IPS-20b (cell line): ENCODE data around the gene ITGB3.
"Not testable (repeated sequence)": the region's sequence is repeated elsewhere in the genome, so short reads cannot be mapped to it uniquely, and the experiment has no call there.

Experiments
- H3K27ac ChIP-seq: one replicate; pipeline ENCODE4 v1.5.1; 2013; ENCODE audit warnings: low read length
- H3K27me3 ChIP-seq: 2 replicates; pipeline ENCODE4 v1.6.1; 2013; ENCODE audit warnings: mild to moderate bottlenecking, low read length, inconsistent platforms; ENCODE audit not compliant: insufficient read depth
- H3K36me3 ChIP-seq: 2 replicates; pipeline ENCODE4 v1.6.1; 2013; ENCODE audit warnings: low read depth, mild to moderate bottlenecking, inconsistent platforms, low read length, moderate library complexity; ENCODE audit not compliant: insufficient read depth
- H3K4me1 ChIP-seq: 2 replicates; pipeline ENCODE4 v1.6.1; 2013; ENCODE audit warnings: mild to moderate bottlenecking, control low read depth, inconsistent platforms, low read length, moderate library complexity; ENCODE audit not compliant: insufficient read depth
- H3K4me3 ChIP-seq: 2 replicates; pipeline ENCODE4 v1.5.1; 2013; ENCODE audit warnings: mild to moderate bottlenecking, low read length, inconsistent platforms
- H3K9ac ChIP-seq: 2 replicates; pipeline ENCODE4 v1.6.1; 2013; ENCODE audit warnings: low read depth, mild to moderate bottlenecking, inconsistent platforms, low read length, moderate library complexity
- H3K9me3 ChIP-seq: 2 replicates; pipeline ENCODE4 v1.6.1; 2013; ENCODE audit warnings: mild to moderate bottlenecking, low read depth, low read length, inconsistent platforms; ENCODE audit not compliant: insufficient read depth

ITGB3 gene

DNA sequence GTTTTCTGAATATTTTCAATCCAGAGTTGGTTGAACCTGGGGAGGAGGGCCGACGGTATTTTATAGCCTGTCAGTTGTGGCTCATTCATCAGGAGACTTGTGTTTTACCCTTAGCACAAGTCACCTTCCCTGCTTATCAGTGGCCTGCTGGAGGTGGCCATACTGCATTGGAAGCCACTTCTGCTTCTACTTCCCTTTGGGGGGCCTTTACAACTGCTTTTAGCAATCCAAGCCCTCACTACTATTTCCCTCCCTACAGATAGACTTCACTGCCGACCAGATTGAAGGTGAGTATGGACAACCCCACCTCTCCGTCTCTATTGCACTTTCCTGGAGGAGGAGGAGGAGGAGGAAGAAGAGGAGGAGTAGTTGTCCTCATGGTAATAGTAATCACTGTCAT, 40.1 kb upstream of the ITGB3 start:
- no peak overlapping the region for H3K27ac ChIP-seq
- H3K9me3 ChIP-seq: no peaks in the 10 kb centered on the region
- no peaks in the 10 kb centered on the region for H3K4me1 ChIP-seq
- no peaks in the 10 kb centered on the region for H3K27me3 ChIP-seq
- H3K9ac ChIP-seq: no peak overlapping the region
- no peaks in the 10 kb centered on the region for H3K36me3 ChIP-seq
- no peak overlapping the region for H3K4me3 ChIP-seq

DNA sequence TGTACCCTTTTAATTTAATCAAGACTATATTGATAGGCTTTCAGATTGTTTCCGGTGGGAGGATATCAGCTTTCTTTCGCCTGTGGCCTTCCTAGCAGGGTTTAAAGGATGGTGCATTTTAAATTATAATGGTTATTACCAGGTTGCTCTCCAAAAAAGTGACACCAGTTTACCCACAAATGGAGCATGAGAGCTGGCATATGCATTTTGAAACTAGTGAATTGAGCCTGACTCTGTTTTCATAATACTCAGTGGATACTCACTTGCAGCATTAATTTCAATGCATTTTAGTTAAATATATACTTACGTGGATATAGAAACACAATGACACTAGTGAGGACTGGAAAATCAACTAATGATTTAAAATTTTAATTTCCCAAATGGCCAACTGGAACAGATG, 38.7 kb upstream of the ITGB3 start:
- Histone ChIP-seq H3K4me3 (no peak overlapping the region), H3K9me3 (no peaks in the 10 kb centered on the region), H3K9ac (no peak overlapping the region), H3K36me3 (no peaks in the 10 kb centered on the region), H3K4me1 (no peaks in the 10 kb centered on the region), H3K27ac (no peak overlapping the region), H3K27me3 (peaks cover 8% of the 10 kb centered on the region; the same call in 1 of the 2 replicates)

DNA sequence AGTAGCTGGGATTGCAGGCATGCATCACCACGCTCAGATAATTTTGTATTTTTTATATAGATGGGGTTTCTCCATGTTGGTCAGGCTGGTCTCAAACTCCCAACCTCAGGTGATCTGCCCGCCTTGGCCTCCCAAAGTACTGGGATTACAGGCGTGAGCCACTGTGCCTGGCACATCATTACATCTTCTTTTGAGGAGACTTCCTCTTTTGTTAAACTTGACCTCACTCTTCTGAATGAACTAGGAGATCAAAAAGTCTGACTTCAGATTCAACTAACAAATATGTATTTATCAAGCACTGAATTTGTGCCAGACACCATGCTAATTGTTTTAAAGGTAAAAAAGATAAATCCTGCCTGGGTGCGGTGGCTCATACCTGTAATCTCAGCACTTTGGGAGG, 36.8 kb upstream of the ITGB3 start:
- not testable (repeated sequence) for H3K9me3 ChIP-seq, H3K9ac ChIP-seq, H3K4me1 ChIP-seq, H3K4me3 ChIP-seq, H3K36me3 ChIP-seq, H3K27ac ChIP-seq
- H3K27me3 ChIP-seq: peaks cover 12% of the 10 kb centered on the region; the same call in 1 of the 2 replicates

DNA sequence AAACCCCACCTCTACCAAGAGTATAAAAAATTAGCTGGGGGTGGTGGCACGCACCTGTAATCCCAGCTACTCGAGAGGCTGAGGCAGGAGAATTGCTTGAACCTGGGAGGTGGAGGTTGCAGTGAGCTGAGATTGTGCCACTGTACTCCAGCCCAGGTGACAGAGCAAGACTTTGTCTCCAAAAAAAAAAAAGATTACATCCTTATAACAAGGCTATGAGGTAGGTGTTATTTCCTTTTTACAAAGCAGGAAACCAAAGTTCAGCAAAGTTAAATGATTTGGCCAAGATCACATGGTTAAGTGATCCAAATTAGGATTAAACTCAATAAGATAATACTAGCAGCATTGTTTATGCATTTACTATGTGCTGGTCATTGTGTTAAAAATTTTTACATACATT, 36.3 kb upstream of the ITGB3 start:
- not testable (repeated sequence) for H3K36me3 ChIP-seq, H3K9me3 ChIP-seq, H3K27ac ChIP-seq, H3K4me3 ChIP-seq, H3K9ac ChIP-seq, H3K4me1 ChIP-seq
- H3K27me3 ChIP-seq: peaks cover 12% of the 10 kb centered on the region; the same call in 1 of the 2 replicates

DNA sequence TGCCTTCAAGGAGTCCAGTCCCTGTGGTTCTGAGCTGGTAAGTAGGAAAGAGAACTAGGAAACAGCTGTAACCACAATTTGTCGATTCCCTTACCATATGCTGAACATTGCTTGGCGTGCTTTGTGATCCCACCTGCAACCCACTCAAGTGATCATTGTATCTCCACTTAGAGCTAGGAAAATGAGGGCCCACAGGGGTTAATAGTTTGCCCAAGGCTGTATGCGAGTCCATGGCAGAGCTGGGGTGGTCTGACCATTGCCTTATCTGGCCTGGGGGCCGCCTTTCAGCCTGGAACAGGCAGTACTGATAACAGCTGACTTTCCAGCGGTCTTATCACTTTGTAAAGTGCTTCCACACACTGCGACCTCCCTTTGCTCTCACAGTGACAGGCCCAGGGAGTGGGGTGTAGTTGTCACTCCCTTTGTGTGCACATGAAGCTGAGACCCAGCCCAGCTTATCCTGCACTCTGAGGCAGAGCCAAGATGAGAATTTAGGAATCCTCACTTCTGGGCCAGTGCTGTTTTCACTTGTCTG, 34.7 kb upstream of the ITGB3 start:
- no peaks in the 10 kb centered on the region; the same call in 1 of the 2 replicates for H3K9me3 ChIP-seq
- no peaks in the 10 kb centered on the region for H3K36me3 ChIP-seq
- H3K9ac ChIP-seq: no peak overlapping the region
- H3K27ac ChIP-seq: no peak overlapping the region
- no peak overlapping the region for H3K4me3 ChIP-seq
- H3K4me1 ChIP-seq: peaks cover 7% of the 10 kb centered on the region
- peaks cover 12% of the 10 kb centered on the region; the same call in 1 of the 2 replicates for H3K27me3 ChIP-seq

DNA sequence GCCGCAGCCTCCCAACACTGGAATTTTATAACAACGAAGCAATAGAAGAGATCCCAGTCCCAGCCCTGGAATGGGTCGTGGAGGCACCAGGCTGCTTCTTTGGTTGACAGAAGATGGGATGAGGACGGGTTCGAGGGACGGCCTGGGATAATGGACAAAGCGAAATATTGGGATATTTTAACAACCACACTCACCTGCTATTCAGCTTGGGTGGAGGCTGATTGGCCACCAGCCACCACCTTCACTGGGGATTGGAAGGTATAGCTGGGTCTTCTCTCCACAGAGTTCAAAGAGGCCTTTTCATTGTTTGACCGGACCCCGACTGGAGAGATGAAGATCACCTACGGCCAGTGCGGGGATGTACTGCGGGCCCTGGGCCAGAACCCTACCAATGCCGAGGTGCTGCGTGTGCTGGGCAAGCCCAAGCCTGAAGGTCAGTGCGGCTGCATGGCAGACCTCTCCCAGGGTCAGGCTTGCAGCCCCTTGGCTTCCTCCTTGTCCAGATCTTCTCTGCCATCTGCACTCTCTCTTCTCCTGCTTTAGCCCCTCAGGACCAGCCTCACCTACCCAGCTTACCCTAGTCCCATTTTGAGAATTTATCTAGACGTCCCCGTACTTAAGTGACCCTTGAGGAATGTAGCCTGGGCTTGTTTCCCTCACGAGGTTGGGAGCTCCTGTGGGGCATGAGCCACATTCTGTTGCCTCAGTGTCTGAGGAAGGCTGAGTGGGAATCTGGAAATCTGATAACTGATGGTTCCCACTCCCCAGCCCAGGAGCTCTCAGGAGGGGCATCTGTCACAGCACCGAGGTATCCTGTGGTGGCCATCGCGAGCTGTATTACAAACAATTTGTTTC, 33.8 kb upstream of the ITGB3 start:
- Histone ChIP-seq H3K9ac (no peak overlapping the region), H3K36me3 (no peaks in the 10 kb centered on the region), H3K4me1 (peaks cover 7% of the 10 kb centered on the region), H3K9me3 (no peaks in the 10 kb centered on the region; the same call in 1 of the 2 replicates), H3K27me3 (peaks cover 12% of the 10 kb centered on the region; the same call in 1 of the 2 replicates), H3K4me3 (no peak overlapping the region), H3K27ac (no peak overlapping the region)

DNA sequence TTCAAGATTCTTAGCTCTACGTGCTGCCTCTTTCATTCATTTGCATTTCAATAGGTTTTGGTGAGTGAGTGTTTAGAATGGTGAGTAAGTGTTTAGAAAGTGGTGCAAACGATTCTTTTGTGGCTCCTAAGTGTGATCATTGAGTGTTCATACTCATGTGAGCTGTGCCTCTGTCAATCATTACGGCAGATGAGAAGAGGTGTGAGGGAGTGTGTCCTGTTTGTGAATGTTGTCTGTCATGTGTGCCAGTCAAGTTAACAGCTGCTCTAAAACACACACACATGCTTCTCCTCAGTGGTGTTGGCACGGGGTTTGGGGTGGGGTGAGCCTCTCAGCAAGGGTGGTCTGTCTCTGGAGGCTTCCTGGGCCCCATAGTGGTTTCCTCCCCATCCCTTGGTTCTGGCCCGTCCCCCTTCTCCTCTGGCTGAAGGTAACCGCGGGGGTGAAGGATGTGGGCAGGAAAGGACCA, 33.1 kb upstream of the ITGB3 start:
- Histone ChIP-seq H3K36me3 (no peaks in the 10 kb centered on the region), H3K9ac (no peak overlapping the region), H3K27ac (no peak overlapping the region), H3K4me3 (no peak overlapping the region), H3K27me3 (peaks cover 12% of the 10 kb centered on the region; the same call in 1 of the 2 replicates), H3K4me1 (peaks cover 7% of the 10 kb centered on the region), H3K9me3 (no peaks in the 10 kb centered on the region; the same call in 1 of the 2 replicates)

DNA sequence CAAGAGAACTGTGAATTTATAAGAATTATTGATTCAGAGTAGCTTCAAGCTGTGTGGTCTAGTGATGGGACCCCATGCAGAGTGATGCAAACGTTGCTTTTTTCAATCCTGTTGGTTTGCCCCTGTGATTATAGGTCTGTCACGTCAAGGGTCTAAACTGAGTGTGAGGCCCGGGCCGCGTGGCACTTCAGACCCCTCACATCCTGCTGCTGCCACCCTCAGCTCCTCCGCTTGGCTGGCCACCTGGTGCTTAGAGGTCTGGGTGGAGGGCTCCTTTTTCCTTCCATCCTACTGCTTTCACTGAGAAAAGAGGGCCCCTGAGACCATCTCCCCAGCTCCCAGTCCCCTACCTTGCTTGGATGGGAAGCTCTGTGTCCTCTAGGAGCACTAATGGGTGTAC, 32.5 kb upstream of the ITGB3 start:
- Histone ChIP-seq H3K9me3 (no peaks in the 10 kb centered on the region; the same call in 1 of the 2 replicates), H3K27ac (no peak overlapping the region), H3K4me3 (no peak overlapping the region), H3K27me3 (peaks cover 12% of the 10 kb centered on the region; the same call in 1 of the 2 replicates), H3K36me3 (no peaks in the 10 kb centered on the region), H3K4me1 (peaks cover 7% of the 10 kb centered on the region), H3K9ac (no peak overlapping the region)

DNA sequence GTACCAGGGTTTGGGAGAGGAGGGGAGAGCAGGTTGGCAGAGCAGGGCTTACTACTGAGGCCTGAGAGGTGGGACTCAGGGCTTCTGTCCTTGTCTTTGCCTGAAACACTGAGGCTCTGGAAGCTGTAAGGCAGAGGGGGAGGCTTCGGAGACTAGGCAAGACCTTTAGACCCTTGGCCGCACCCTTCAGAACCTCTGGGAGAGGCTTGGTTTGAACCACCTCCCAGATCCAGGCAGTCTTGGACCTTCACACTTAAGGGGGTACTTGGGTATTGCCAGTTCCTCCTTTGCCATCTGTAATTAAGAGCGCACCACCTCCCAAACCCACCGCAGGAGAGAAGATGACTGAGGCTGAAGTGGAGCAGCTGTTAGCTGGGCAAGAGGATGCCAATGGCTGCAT, 31.6 kb upstream of the ITGB3 start:
- Histone ChIP-seq H3K4me3 (no peak overlapping the region), H3K27ac (no peak overlapping the region), H3K36me3 (no peaks in the 10 kb centered on the region), H3K9me3 (no peaks in the 10 kb centered on the region; the same call in 1 of the 2 replicates), H3K27me3 (peaks cover 12% of the 10 kb centered on the region; the same call in 1 of the 2 replicates), H3K4me1 (peaks cover 7% of the 10 kb centered on the region), H3K9ac (no peak overlapping the region)

DNA sequence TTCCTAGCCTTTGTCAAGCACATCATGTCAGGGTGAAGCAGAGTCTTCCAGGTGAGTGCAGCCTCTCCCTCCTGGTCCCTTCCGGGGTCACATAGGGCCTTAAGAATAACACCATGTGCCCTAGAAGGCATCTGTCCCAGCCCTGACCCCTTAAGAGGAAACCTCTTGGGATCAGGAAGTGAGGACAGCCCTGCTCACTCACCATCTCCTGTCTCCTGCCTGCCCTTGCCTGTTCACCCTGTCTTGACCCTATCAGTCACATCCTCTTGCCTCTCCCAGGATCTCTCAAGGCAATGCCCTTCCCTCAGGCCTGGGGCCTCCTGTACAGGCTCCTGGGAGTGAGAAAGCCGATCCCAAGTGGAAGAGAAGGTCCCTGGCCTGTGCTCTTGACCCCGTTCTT, 30.6 kb upstream of the ITGB3 start:
- peaks cover 12% of the 10 kb centered on the region; the same call in 1 of the 2 replicates for H3K27me3 ChIP-seq
- no peaks in the 10 kb centered on the region; the same call in 1 of the 2 replicates for H3K9me3 ChIP-seq
- peaks cover 7% of the 10 kb centered on the region for H3K4me1 ChIP-seq
- no peak overlapping the region for H3K9ac ChIP-seq
- no peak overlapping the region for H3K4me3 ChIP-seq
- H3K36me3 ChIP-seq: no peaks in the 10 kb centered on the region
- H3K27ac ChIP-seq: no peak overlapping the region

DNA sequence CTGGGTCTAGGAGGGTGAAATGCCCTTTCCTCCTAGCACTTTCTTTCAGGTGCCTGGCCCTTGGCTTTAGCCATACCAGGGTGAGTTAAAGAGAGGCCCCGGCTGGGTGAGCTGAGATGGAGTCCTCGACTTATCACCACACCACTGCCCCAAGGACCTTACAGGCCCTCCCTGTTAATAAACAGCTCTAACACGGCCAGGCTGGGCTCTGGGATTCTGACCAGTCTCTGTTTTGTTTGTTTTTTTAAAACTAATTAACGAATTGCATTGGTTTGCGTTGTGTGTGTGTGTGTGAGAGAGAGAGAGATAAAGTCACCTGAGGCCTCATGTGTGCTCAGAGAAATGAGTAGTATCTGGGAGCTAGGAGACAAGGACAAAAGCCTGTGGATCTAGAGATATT, 30.2 kb upstream of the ITGB3 start:
- H3K27me3 ChIP-seq: peaks cover 12% of the 10 kb centered on the region; the same call in 1 of the 2 replicates
- H3K27ac ChIP-seq: no peak overlapping the region
- H3K4me3 ChIP-seq: no peak overlapping the region
- no peak overlapping the region for H3K9ac ChIP-seq
- H3K4me1 ChIP-seq: peaks cover 7% of the 10 kb centered on the region
- no peaks in the 10 kb centered on the region; the same call in 1 of the 2 replicates for H3K9me3 ChIP-seq
- H3K36me3 ChIP-seq: no peaks in the 10 kb centered on the region

DNA sequence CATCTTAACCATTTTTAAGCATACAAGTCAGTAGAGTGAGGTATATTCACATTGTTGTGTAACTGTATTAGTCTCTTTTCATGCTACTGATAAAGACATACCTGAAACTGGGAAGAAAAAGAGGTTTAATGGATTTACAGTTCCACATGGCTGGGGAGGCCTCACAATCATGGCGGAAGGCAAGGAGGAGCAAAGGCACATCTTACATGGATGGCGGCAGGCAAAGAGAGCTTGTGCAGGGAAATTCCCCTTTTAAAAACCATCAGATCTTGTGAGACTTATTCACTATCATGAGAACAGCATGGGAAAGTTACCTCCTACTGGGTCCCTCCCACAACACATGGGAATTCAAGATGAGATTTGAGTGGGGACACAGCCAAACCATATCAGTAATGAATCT, 29.6 kb upstream of the ITGB3 start:
- H3K4me1 ChIP-seq, H3K27me3 ChIP-seq, H3K36me3 ChIP-seq, H3K9me3 ChIP-seq, H3K4me3 ChIP-seq, H3K9ac ChIP-seq, H3K27ac ChIP-seq: not testable (repeated sequence)
